ENCODE measurements around the gene NF1.

DNA sequence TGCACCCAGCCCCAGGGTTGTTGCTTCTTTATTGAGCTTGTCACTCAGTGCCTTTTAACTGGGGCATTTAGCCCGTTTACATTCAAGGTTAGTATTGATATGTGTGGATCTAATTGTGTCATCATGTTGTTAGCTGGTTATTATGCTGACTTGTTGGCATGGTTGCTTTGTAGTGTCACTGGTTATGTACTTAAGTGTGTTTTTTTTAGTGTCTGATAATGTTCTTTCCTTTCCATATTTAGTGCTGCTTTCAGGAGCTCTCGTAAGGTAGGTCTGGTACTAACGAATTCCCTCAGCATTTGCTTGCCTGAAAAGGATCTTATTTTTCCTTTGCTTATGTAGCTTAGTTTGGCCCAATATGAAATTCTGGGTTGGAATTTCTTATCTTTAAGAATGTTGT lies 33.5 kb downstream of the NF1 start:
- TF ChIP-seq CTCF (IDR thresholded peaks at IDR 0.05; ENCODE audit: poor library complexity) = no peak
- no peak for TF ChIP-seq EZH2 (IDR thresholded peaks at IDR 0.05; ENCODE audit: borderline replicate concordance)
